IPS-18c (cell line): ENCODE results near the gene C3orf20.
"Not testable (repeated sequence)": the region's sequence is repeated elsewhere in the genome, so short reads cannot be mapped to it uniquely, and the experiment has no call there.

Experiments
- H3K4me3 ChIP-seq: 2 replicates; pipeline ENCODE4 v1.7.0; 2013; ENCODE audit warnings: low read depth, mild to moderate bottlenecking, low read length, moderate library complexity; ENCODE audit not compliant: insufficient read depth
- H3K9me3 ChIP-seq: one replicate; pipeline ENCODE4 v1.6.1; 2013; ENCODE audit warnings: mild to moderate bottlenecking, low read length, moderate library complexity; ENCODE audit not compliant: control insufficient read depth, insufficient read depth

The C3orf20 gene

GRCh38 chr3:14646589-14647413 lies 28.1 kb upstream of the C3orf20 start:
- no peak overlapping the region for H3K4me3 ChIP-seq

GRCh38 chr3:14647976-14648955 lies 26.7 kb upstream of the C3orf20 start:
- Histone ChIP-seq H3K9me3 (no peaks in the 10 kb centered on the region), H3K4me3 (no peak overlapping the region)

More at GRCh38 chr3:14646589-14647413, 28.1 kb upstream of the C3orf20 start:
- H3K9me3 ChIP-seq = no peaks in the 10 kb centered on the region

- no peak overlapping the region for H3K4me3 ChIP-seq
- no peaks in the 10 kb centered on the region for H3K9me3 ChIP-seq
Measured at GRCh38 chr3:14649466-14649865, 25.5 kb upstream of the C3orf20 start.

- Histone ChIP-seq H3K4me3 (no peak overlapping the region), H3K9me3 (no peaks in the 10 kb centered on the region)
Measured at GRCh38 chr3:14650193-14650592, 24.7 kb upstream of the C3orf20 start.

GRCh38 chr3:14651440-14652251 lies 23.3 kb upstream of the C3orf20 start, which contains the start of gene CCDC174:
Gene CCDC174 (plus strand): TSS chr3:14651762. CDS start chr3:14651837, 75 bp downstream.
- Histone ChIP-seq H3K4me3 (peak within 1 kb of the TSS; percentile 93), H3K9me3 (no peaks in the 10 kb centered on the region)

DNA sequence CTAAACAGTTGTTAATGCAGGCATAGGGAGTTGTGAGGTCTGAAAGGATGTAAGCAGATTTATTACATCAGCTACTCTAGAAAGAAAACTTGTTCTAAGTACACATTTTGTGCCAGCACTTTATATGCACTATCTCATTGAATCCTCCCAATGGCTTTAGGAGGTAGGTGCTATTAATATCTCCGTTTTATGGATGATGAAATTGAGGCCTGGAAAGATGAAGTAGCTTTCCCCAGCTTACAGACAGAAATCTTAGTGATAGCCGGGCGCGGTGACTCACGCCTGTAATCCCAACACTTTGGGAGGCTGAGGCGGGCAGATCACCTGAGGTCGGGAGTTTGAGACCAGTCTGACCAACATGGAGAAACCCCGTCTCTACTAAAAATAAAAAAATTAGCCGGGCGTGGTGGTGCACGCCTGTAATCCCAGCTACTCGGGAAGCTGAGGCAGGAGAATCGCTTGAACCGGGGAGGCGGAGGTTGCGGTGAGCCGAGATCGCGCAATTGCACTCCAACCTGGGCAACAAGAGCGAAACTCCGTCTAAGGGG lies 22.5 kb upstream of the C3orf20 start:
- peak overlapping the region; percentile 93 for H3K4me3 ChIP-seq
- H3K9me3 ChIP-seq = not testable (repeated sequence)

DNA sequence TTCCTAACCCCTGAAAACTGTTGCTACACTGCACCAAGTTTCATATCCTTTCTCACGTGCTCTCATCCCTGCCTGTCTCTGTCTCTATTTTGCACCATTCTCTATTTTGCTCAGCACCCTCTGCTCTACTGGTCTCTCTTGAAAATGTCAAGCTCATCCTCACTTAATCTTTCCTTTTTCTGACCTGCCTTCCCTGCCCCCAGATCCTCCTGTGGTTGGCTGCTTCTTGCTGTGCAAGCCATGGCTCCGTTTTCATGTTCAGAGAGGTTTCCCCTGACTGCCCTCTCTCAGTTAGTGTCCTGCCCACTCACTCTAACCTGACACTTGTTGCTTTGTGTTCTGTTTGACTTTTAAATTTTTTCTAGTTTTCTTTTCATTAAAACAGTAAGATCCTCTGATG lies 17.4 kb upstream of the C3orf20 start:
- no peak overlapping the region for H3K4me3 ChIP-seq
- no peaks in the 10 kb centered on the region for H3K9me3 ChIP-seq

DNA sequence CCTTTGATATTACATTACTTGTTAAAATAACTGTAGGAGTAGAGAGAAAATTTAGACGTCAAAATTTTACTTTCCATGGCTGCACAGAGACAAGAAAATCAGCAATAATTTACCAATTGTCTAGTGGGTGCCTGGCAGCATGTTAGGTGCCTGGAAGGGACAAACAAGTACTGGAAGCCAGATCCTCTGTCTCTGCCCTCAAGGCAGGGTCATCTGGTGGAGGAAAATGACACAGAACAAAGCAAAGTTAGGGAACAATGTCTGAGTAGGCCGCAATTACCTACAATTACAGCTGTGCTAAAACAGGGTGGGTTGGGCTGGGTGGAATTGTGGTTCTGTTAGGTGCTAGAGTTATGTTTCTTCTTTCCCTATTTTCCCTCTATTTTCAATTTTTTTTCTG lies 16.0 kb upstream of the C3orf20 start:
- H3K4me3 ChIP-seq = no peak overlapping the region
- H3K9me3 ChIP-seq = no peaks in the 10 kb centered on the region

DNA sequence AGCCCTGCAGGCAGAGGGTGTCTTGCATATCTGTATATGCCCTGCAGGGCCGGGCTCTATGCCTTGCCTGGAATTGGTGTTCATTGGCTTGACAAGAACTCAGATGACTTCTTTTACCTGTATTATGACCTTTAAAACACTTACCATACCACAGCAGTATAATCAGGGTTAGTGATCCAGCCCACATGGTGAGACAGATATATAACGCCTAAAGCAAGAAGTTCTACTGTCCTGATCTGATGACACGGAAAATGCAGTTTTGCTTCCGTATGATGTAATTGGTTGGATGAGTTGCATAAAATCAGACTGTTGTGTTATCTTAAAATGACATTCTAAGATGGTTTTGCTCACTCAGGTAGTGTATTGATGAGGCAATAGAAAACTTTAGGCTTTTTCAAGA lies 14.0 kb upstream of the C3orf20 start:
- no peak overlapping the region for H3K4me3 ChIP-seq

GRCh38 chr3:14663396-14664135 lies 11.4 kb upstream of the C3orf20 start:
- Histone ChIP-seq H3K9me3 (no peaks in the 10 kb centered on the region), H3K4me3 (no peak overlapping the region)

More for the DNA sequence above, 14.0 kb upstream of the C3orf20 start:
- no peaks in the 10 kb centered on the region for H3K9me3 ChIP-seq

GRCh38 chr3:14664170-14664569 lies 10.8 kb upstream of the C3orf20 start:
- Histone ChIP-seq H3K9me3 (no peaks in the 10 kb centered on the region), H3K4me3 (no peak overlapping the region)

- peaks cover 2% of the 10 kb centered on the region for H3K9me3 ChIP-seq
- H3K4me3 ChIP-seq = no peak overlapping the region
Measured at GRCh38 chr3:14672588-14672987, 2.4 kb upstream of the C3orf20 start.

DNA sequence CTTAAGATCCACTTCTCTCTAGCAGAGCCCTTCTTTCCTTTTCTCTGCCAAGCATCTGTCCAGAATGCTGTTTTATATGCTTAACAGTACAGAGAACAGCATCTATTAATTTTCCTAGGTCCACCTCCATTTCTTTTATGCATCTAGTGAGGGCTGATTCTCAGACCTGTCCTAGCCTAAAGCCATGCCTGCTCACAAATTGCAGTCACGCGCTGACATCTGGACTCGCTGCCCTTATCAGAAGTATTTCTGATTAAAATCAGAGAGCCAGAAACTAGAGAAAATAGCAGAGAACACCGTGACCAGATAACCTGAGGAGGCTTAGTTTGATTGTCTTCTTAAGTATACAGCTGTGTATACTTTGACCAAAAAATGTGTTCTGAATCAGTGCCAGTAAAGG lies 1.9 kb downstream of the C3orf20 start:
- Histone ChIP-seq H3K9me3 (peaks cover 2% of the 10 kb centered on the region), H3K4me3 (no peak overlapping the region)

- Histone ChIP-seq H3K9me3 (peaks cover 2% of the 10 kb centered on the region), H3K4me3 (no peak overlapping the region)
Measured at GRCh38 chr3:14678015-14678503, 3.1 kb downstream of the C3orf20 start.

GRCh38 chr3:14680115-14680514 lies 5.2 kb downstream of the C3orf20 start:
- no peak overlapping the region for H3K4me3 ChIP-seq

GRCh38 chr3:14680716-14681115 lies 5.8 kb downstream of the C3orf20 start:
- H3K4me3 ChIP-seq = no peak overlapping the region
- H3K9me3 ChIP-seq = peaks cover 2% of the 10 kb centered on the region

More at GRCh38 chr3:14680115-14680514, 5.2 kb downstream of the C3orf20 start:
- peaks cover 2% of the 10 kb centered on the region for H3K9me3 ChIP-seq
